Suppressor macrophage (primary cell): ENCODE results near the gene C1orf105.
"Not testable (repeated sequence)": the region's sequence is repeated elsewhere in the genome, so short reads cannot be mapped to it uniquely, and the experiment has no call there.

Experiments
- DNase-seq, 4 experiments: peaks; one replicate each; pipeline ENCODE4 v3.0.0-alpha.2; 2020 to 2022

Gene C1orf105

GRCh38 chr1:172429331-172430127, 9.0 kb downstream of the C1orf105 start:
- DNase-seq: peak; percentile 70 to 73 (median 73)

- no peak for DNase-seq
These were observed 9.6 kb downstream of the C1orf105 start for GRCh38 chr1:172430128-172430454.

- no peak for DNase-seq
These were observed 10.7 kb downstream of the C1orf105 start for GRCh38 chr1:172431204-172431603.

DNA sequence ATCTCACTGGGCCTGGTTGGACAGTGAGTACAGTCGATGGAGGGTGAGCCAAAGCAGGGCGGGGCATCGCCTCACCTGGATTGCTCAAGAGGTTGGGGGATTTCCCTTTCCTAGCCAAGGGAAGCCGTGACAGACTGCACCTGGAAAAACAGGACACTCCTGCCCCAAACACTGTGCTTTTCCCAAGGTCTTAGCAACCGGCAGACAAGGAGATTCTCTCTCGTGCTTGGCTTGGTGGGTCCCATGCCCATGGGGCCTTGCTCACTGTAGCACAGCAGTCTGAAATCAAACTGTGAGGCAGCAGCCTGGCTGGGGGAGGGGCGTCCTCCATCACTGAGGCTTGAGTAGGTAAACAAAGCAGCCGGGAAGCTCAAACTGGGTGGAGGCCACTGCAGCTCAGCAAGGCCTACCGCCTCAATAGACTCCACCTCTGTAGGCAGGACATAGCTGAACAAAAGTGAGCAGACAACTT, 11.3 kb downstream of the C1orf105 start:
- no peak for DNase-seq

DNA sequence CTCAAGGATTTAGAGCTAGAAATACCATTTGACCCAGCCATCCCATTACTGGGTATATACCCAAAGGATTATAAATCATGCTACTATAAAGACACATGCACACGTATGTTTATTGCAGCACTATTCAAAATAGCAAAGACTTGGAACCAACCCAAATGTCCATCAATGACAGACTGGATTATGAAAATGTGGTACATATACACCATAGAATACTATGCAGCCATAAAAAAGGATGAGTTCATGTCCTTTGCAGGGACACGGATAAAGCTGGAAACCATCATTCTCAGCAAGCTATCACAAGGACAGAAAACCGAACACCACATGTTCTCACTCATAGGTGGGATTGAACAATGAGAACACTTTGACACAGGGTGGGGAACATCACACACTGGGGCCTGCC, 16.7 kb downstream of the C1orf105 start:
- DNase-seq: not testable (repeated sequence)

DNA sequence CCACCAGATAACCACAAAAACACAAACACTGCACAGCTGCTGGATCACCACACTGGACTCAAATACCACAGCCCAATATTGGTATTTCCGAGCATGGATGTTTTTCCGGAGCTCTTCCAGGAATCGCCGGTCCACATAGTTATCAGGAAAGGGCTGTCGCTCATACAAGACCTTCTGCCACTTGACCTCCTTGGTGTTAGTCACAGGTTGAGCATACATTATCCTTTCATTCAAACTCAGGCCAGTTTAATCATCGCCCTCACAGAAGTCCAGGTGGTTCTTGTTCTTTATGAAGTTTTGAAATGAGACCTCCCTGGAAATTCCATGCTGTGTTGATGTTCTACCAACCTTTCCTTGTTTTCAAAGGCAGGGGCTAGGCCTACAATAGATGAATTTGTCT, 21.9 kb downstream of the C1orf105 start:
- DNase-seq: no peak

DNA sequence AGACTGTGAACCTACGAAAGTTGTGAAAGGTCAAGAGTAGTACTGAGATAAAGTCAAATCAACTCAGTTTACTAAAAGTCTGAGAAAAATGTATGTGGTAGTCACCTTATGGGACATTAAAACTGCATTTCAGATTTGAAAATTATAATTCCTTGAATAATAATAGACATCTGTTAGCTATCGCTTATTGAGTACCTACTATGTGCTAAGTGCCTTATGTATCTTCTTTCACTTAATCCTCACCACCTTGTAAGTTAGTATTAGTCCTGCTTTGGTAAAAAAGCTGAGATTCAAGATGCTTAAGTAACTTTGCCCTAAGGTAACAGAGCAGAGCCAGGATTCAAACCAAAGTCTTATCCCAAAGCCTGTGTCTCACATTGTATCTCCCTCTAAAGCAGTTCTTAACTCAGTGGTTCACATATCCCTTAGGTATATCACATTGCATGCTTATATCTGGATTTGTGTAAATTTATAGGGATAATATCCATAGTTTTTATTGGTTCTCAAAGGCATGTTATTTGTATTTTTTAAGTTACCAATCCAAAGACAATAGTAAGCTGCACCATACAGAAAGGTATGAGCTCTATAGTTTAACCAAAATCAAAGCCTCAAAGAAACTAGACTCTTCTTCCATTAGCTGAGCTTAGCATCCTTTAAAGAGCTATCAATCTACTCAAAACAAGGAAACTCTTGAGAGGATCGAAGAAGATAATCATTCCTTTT, 22.5 kb downstream of the C1orf105 start:
- no peak for DNase-seq

DNA sequence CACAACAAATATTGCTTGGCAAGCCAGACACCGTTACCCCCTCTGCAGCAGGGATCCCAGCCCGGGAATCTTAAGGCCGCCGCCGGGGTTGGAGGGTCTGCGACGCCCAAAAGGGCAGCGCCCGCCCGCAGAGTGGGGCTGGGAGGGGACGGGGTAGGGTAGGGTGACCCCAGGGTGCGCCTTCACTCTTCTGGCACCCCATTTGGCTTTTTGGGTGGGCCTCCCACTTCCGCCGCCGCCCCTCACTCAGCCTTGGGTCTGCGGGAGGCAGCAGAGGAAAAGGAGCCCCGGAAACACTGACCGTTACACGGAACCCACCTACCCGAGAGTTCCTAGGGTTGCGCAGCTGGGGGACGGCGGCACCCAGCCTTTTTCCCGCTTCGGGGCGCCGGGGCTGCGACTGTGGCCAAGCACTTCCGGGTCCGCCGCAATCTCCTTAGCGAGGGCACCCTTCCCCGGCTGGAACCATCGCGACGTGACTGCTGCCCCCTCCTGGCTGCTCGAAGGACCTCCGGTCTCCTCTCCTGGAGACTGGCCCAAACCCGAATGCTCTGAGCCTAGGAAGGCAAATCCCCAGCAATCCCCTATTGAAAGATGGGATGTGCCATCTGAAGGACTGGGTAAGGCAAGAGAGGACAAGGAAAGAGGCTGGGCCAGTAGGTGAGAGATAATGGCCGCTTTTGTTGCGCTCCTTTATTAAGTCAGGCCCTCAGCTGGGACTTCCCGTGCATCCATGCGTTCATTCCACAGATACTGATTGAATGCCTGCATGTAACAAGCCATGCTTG, 23.4 kb downstream of the C1orf105 start, which contains the start of gene PIGC:
Gene PIGC (minus strand): TSS at position 404 of the 788 bp plus-strand sequence. CDS start 1,447 bp downstream, outside the sequence.
- DNase-seq: peak; percentile 92 to 97 (median 95)

- no peak for DNase-seq
These were observed 26.1 kb downstream of the C1orf105 start for GRCh38 chr1:172446547-172446946.

DNA sequence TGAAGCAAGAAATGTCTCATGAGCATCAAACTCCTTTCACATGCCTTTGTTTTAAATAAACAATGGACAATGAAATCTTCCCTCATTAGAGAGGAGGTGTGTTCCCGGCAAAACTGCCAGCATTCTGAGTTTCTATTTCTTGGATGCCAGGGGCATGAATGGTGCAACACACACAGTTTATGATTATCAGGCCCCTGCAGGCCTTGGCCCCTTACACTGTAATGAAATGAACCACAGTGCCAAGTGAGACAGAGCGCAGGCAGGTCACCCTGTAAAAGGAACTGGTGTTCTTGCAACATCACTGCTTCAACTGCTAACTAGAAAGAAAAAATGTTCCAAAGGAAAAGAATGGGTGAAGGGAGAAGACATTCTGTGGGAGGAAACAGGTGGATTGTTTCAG, 27.2 kb downstream of the C1orf105 start:
- peak in 3 of 4 experiments; percentile 20 to 37 (median 21) for DNase-seq

DNA sequence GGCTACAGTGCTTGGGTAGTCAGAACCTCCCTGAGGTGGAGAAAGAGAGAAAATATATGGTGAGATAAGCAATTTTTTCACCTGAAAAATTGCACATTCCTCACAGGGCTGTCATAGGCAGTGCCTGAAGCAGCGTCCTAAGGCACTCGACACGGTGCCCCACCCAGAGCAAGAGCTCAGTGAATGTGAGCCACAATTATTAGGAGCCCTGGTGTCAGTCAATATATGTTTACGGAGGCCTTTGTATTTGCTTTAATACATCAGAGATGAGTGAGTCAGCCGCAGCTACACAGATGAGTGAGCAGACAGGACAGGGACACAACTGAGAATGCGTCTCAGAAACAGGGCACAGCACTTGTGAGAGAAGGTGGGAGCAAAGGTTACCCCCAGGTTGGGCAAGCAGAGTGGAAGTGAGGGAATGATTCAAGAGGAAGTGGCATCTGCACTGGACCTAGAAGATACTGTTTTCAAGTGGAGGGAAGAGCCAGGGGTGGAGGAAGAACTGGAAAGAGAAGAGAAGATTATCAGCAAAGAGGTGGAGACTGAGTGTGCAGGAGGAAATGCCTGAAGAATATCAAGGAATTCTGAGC, 28.6 kb downstream of the C1orf105 start:
- no peak for DNase-seq

DNA sequence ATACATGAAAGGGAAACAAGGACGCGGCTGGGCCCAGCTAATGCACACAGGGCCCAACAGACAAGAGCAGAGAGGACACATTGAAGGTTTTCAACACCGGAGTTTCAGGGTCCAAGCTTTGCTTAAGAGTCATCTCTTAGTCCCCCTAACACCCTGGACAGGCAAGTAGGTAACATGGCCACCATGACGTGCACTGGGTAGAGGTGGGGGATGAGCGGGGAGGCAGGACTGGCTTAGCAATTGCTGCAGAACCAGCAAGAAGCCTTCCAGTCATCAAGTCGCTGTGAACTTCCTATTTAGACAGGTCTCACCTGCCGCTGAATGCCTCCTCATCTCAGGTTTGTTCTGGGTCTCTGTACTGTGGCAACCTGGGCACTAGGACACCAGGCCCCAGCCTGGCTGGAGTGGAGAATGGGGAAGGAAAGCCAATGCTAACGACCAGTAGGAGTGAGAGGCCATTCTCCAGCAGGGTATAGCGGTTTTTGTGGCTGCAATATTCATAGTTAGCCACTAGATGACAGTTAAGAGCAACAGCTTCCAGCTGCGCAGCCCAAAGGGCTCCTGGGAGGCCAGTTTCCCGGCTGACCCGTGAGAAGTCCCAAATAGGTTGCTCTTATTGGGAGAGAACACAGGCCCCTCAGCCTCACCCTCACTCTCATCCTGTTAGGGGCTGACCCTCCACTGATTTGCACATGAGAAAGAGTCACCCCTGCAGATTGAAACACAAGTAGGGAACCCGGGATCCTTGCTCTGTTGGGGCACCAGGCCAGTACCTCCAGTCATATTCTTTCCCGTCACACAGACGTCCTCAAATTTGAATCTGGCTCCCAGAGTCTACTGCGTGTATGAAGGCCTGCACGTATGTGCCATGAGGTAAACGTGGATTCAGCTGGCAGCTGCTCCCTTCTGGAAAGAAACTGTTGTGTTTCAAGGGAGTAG, 29.4 kb downstream of the C1orf105 start:
- peak; percentile 80 to 91 (median 84) for DNase-seq

GRCh38 chr1:172450524-172450885, 30.0 kb downstream of the C1orf105 start:
- DNase-seq: no peak

DNA sequence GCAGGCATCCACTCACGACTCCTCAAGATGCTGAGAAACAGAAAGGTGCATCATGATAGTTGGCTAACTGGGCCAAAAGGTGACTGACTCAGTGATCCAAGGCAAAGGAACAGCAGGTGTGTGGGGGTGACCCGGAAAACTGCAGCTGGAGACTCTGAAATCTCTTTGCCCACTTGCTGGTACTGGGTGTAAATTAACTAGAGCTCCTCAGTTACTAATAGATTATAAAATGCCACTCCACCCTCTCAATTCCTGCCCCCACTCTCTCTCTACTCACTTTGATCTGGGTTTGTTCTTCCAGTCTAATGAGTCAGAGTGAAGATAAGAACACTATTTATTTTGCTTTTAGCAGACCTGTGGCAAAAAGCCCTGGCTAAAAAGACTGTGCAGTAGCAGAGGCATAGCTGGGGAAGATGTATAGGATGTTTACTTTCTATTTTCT, 30.5 kb downstream of the C1orf105 start:
- DNase-seq: no peak

- no peak for DNase-seq
These were observed 32.2 kb downstream of the C1orf105 start for GRCh38 chr1:172452536-172453152.

DNA sequence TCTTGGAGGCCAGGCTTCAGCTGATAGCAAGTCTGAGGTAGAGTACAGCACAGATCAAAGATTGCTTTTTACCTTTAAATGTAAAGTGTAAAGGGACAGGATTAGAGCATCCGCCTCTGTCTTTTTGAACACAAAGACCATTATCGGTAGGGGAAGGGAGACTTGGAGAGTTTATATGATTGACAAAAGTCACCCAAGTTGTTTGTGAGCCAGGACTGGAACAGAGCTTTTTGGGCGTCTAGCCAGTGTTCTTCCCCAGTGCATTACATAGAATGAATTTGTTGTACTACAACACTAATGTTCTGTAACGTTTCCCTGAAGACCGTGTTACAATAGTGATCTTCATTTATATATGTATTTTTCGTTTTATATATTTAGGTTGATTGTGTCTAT, 32.7 kb downstream of the C1orf105 start:
- DNase-seq: no peak

DNA sequence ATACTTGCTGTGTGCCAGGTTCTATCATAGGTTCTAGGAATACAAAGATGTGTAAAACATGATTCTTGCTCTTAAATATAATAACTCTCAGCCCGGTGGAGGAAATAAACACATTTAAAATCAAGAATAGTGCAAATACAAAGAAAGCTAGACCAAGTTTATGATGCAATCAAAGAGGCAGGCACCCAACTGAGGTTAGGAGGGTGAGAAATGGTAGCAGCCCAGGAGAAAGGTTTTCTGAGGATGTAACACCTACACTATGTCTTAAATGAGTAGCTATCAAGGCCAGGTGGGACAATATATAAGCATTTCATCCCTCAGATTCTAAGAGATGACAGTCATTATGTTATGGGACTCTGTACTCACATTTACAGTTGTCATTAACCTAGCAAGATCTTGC, 33.1 kb downstream of the C1orf105 start:
- DNase-seq: no peak

DNA sequence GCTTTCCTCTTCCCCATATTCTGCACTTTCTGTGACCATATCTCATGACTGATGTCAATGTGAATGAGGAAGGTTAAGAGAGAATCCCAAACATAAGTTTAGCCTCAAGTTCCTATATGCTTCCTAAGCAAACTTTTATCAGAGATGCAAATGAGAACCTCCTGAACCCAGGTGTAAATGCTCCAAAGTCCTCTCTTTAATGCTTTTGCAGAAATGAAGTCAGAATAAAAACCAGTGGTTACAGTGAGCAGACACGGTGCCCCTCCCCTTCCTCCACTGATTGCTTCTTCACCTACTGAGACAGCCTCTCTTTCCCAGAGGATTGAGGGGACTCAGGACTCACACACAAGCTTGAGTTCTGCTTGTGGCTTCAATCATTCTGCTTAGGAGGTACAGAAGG, 35.0 kb downstream of the C1orf105 start:
- DNase-seq: peak in 1 of 4 experiments; percentile 20

- DNase-seq: no peak
These were observed 35.9 kb downstream of the C1orf105 start for GRCh38 chr1:172456344-172456769.

DNA sequence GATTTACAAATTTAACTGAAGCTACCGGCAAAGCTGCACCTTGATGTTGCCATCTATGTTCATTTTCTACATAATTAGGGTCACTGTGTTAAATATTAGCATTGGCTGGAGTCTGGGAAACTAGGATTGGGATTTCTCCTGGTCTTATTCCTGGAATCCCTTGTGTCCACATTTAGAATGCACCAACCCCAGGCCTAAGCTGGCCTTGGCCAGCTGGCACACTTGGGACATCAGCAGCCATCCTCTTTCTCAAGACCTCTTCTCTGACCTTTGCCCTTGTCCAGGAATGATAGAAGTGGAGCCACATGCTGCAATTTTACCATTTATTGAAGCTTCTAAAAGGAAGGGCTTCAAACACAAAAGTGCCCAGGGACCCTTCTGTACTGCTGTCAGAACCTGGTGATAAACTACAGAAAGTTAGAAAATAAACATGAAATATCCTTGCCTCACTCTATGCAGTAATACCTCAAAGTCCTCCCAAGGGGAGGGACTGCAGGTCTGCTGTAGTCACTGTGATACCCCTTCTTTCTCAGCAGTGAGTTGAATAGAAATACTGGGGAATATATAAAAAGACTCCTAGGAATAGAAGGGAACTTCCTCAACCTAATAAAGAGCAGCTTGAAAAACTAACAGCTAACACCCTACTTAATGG, 37.1 kb downstream of the C1orf105 start:
- DNase-seq: no peak
